K562 (cell line): ENCODE measurements around the gene MYL3. TPM values are rescaled to one million over a fixed set of nuclear protein-coding genes. Genes with fewer than 3 reads are reported as not detected.

Experiments
- ATAC-seq: fragments of 200-7000 bp; cut with Tn5 transposase; 3 replicates; pipeline ENCODE4 v1.9.1; 2020; ENCODE audit warnings: moderate library complexity
- BruUV-seq: library from RNA; stranded (reverse); fragments of 400-500 nt; replicated peaks from 2 replicates; lab custom pipeline; 2021; lab: Mats Ljungman, UMichigan
- CTCF ChIA-PET: fragments of 300-600 bp; formaldehyde crosslinking; extraction: SDS; loops from one replicate; lab custom pipeline; 2021; ENCODE audit warnings: low intra/inter-chr PET ratio; lab: Yijun Ruan, JAX
- POLR2A ChIA-PET: fragments of 300-600, 350-650 bp; sonication (Branson Sonifier 250); formaldehyde crosslinking; extraction: SDS; loops from one replicate; lab custom pipeline; 2021; ENCODE audit warnings: antibody characterized with exemption, inconsistent platforms; lab: Yijun Ruan, JAX
- DNase-seq, 4 experiments: peaks; one replicate each; pipeline versions ENCODE4 v3.0.0 to v3.0.0-alpha.2; 2011 to 2018; ENCODE audit warnings: low spot score in 3 of 4, mixed read lengths in 3 of 4; ENCODE audit errors: extremely low read depth in 1 of 4
- FAIRE-seq: peaks from 2 replicates; lab custom pipeline; 2011; peaks lifted over from hg19 to GRCh38; lab: Jason Lieb, UNC
- H2AFZ ChIP-seq: 2 replicates; pipeline ENCODE4 v1.6.0; 2011; ENCODE audit warnings: low read depth, low read length, control low read depth, inconsistent platforms
- H3K27ac ChIP-seq: fragments of 200-600 bp; 3 replicates; pipeline ENCODE4 v1.8.0; 2011; ENCODE audit warnings: low read depth, mild to moderate bottlenecking, control low read depth, inconsistent platforms, low read length, moderate library complexity, mixed read lengths; ENCODE audit errors: extremely low read depth
- H3K27me3 ChIP-seq, 2 experiments: fragments of 300-600 bp in 1 of 2; 2 replicates in 1 of 2; 3 replicates in 1 of 2; pipeline versions ENCODE4 v1.6.0 to v1.8.0; 2011; ENCODE audit warnings: inconsistent platforms in 2 of 2, low read length in 2 of 2, mild to moderate bottlenecking in 1 of 2, mixed read lengths in 1 of 2, moderate library complexity in 1 of 2; ENCODE audit not compliant: control insufficient read depth in 2 of 2, insufficient read depth in 2 of 2
- H3K36me3 ChIP-seq: fragments of 300-600 bp; 3 replicates; pipeline ENCODE4 v1.8.0; 2011; ENCODE audit warnings: mild to moderate bottlenecking, low read length, inconsistent platforms; ENCODE audit not compliant: control insufficient read depth, insufficient read depth
- H3K4me1 ChIP-seq, 2 experiments: fragments of 200-600 bp in 1 of 2; replicated peaks in 1 of 2; 2 replicates in 1 of 2; 3 replicates in 1 of 2; pipeline versions ENCODE4 v1.5.1 to v1.8.0; 2011; ENCODE audit warnings: inconsistent platforms in 2 of 2, low read length in 2 of 2, mild to moderate bottlenecking in 1 of 2, mixed read lengths in 1 of 2, moderate library complexity in 1 of 2; ENCODE audit not compliant: control insufficient read depth in 2 of 2, insufficient read depth in 2 of 2
- H3K4me2 ChIP-seq: 2 replicates; pipeline ENCODE4 v1.6.1; 2011; ENCODE audit warnings: low read length, control low read depth, inconsistent platforms, mixed read lengths; ENCODE audit not compliant: insufficient read depth
- H3K4me3 ChIP-seq: fragments of 200-600 bp; sonication (generic), shearing (Covaris generic); 2 replicates; pipeline ENCODE4 v1.5.1; 2016; ENCODE audit warnings: control low read depth, inconsistent platforms
- H3K79me2 ChIP-seq: fragments of 200-600 bp; 3 replicates; pipeline ENCODE4 v1.8.0; 2011; ENCODE audit warnings: low read length, inconsistent platforms; ENCODE audit not compliant: control insufficient read depth, insufficient read depth
- H3K9ac ChIP-seq, 2 experiments: 2 replicates each; pipeline versions ENCODE4 v1.6.0 to v1.6.1; 2011; ENCODE audit warnings: low read depth in 2 of 2, low read length in 2 of 2, control low read depth in 1 of 2, inconsistent platforms in 1 of 2, mild to moderate bottlenecking in 1 of 2, mixed read lengths in 1 of 2; ENCODE audit not compliant: insufficient read depth in 1 of 2
- H3K9me1 ChIP-seq: one replicate; pipeline ENCODE4 v1.6.0; 2011; ENCODE audit warnings: inconsistent platforms, mild to moderate bottlenecking, low read length, moderate library complexity; ENCODE audit not compliant: control insufficient read depth, insufficient read depth
- H3K9me3 ChIP-seq: replicated peaks from 2 replicates; pipeline ENCODE4 v1.5.1; 2011; ENCODE audit warnings: low read depth, low read length, inconsistent platforms; ENCODE audit not compliant: control insufficient read depth, insufficient read depth
- H4K20me1 ChIP-seq: replicated peaks from 2 replicates; pipeline ENCODE4 v1.6.1; 2011; ENCODE audit warnings: low read length, inconsistent platforms, mixed read lengths; ENCODE audit not compliant: control insufficient read depth, insufficient read depth
- BCOR ChIP-seq: fragments of 450-650 bp; IDR thresholded peaks from 2 replicates; pipeline ENCODE4 v1.6.1; 2016
- CREB1 ChIP-seq, 2 experiments: sonication (generic) in 1 of 2; formaldehyde crosslinking in 1 of 2; IDR thresholded peaks; 2 replicates each; pipeline versions ENCODE4 v1.6.1 to v1.8.0; 2012 to 2022; ENCODE audit warnings: inconsistent platforms in 1 of 2, mild to moderate bottlenecking in 1 of 2, missing genetic modification reagents in 1 of 2, moderate library complexity in 1 of 2
- ELK1 ChIP-seq: sonication (generic); formaldehyde crosslinking; IDR thresholded peaks from 2 replicates; pipeline ENCODE4 v1.8.1; 2022; ENCODE audit warnings: missing genetic modification reagents
- SMARCA5 ChIP-seq: fragments of 450-650 bp; IDR thresholded peaks from 2 replicates; pipeline ENCODE4 v1.6.1; 2016
- THAP7 ChIP-seq: fragments of 250-450 bp; sonication (Bioruptor Pico); IDR thresholded peaks from 2 replicates; pipeline ENCODE4 v1.5.0; 2021
- ZBTB1 ChIP-seq: sonication (generic); formaldehyde crosslinking; IDR thresholded peaks from 2 replicates; pipeline ENCODE4 v1.8.1; 2023; ENCODE audit warnings: missing genetic modification reagents, low read depth, mild to moderate bottlenecking, borderline replicate concordance
- ZFP36 ChIP-seq: fragments of 150-350 bp; IDR thresholded peaks from 2 replicates; pipeline ENCODE4 v1.6.1; 2018; ENCODE audit warnings: low read length, low read depth; ENCODE audit not compliant: partially characterized antibody
- ZNF584 ChIP-seq: fragments of 200-800 bp; sonication (Bioruptor generic); IDR thresholded peaks from 2 replicates; pipeline ENCODE4 v1.6.1; 2016; ENCODE audit warnings: low read depth, mild to moderate bottlenecking, missing genetic modification characterization, missing compliant biosample characterization
- WGBS: fragments of 100-300 bp; shearing (Covaris generic); methylation state at CpG from one replicate; pipeline ENCODE4 v1.1.6; 2016; ENCODE audit warnings: low coverage, mixed read lengths; ENCODE audit not compliant: insufficient coverage; ENCODE audit errors: missing lambda C conversion rate; 5-methylcytosine and 5-hydroxymethylcytosine counted together
- in situ Hi-C: fragments of 300-500 bp; cut with MboI; formaldehyde crosslinking; loops from 4 replicates; pipeline ENCODE4 v1.15.0; 2018; ENCODE audit warnings: inconsistent platforms, mixed read lengths
- intact Hi-C: fragments of 100-400 bp; cut with micrococcal nuclease; formaldehyde crosslinking; loops from 2 replicates; pipeline ENCODE4 v1.14.2; 2022
- polyA plus RNA-seq, 8 experiments: library from polyadenylated mRNA; depleted of rRNA in 4 of 8; stranded (reverse) in 5 of 8; unstranded in 3 of 8; fragments of >200 nt; fragmentation: Nextera tagmentation in 2 of 8; fragmentation: Illumina TruSeq in 1 of 8; extraction: Ambion mirVana in 2 of 8; extraction: Trizol in 1 of 8; gene quantifications; 2 replicates each; pipeline versions ENCODE4 v1.2.1 to v1.2.3, GENCODE V29; 2011 to 2014; ENCODE audit warnings: inconsistent platforms in 1 of 8, missing spikeins in 1 of 8
- total RNA-seq, 7 experiments: library from RNA; depleted of rRNA in 6 of 7; stranded (reverse); fragments of >200 nt in 6 of 7; fragmentation: Illumina TruSeq in 2 of 7; extraction: Trizol in 2 of 7; gene quantifications; 2 replicates each; pipeline versions ENCODE4 v1.2.1 to v1.2.3, GENCODE V29; 2011 to 2021; ENCODE audit warnings: low replicate concordance in 1 of 7

The MYL3 gene
- total and polyA plus RNA-seq, 9 of the 15 experiments (the other 6 are each of a cell fraction or from before 2014, with no cell fraction given), result 0.14 to 0.45 TPM; not detected in 7

GRCh38 chr3:46907271-46907670, 44.0 kb upstream of the MYL3 start (continued):
- TF ChIP-seq ELK1 (CRISPR knock-in tag) (no peak), ZBTB1 (CRISPR knock-in tag) (peak; percentile 46; the same call in 1 of the 2 replicates), ZNF584 (CRISPR knock-in tag) (no peak)

GRCh38 chr3:46906471-46907058, 43.3 kb upstream of the MYL3 start:
- DNase-seq (no peak), ATAC-seq (no peak), FAIRE-seq (no peak)
- Histone ChIP-seq H3K4me1 (peaks cover 0 to 44% of the 10 kb centered on the region in 2 experiments; a peak in 4 of 5 replicates), H2AFZ (no peak overlapping the region), H3K9me3 (no peaks in the 10 kb centered on the region), H3K4me3 (no peak overlapping the region), H3K4me2 (no peak overlapping the region), H3K27ac (no peak overlapping the region), H4K20me1 (peaks cover 3% of the 10 kb centered on the region), H3K9me1 (peaks cover 4% of the 10 kb centered on the region), H3K27me3 (peaks cover 5 to 23% of the 10 kb centered on the region in 2 experiments; a peak in 3 of 5 replicates), H3K79me2 (no peaks in the 10 kb centered on the region), H3K9ac (peak overlapping the region in 1 of 2 experiments; percentile 31; a peak in 1 of 4 replicates), H3K36me3 (no peaks in the 10 kb centered on the region)
- BruUV-seq, result no TSS peak
- in situ Hi-C loops (no loop called here), intact Hi-C loops (no loop called here)
- POLR2A ChIA-PET, result interaction anchor here (0.6 to 0.7 kb wide), 2 partner anchors 12 to 63 kb away, joined by 3 to 4 read pairs; no protein-coding TSS in a partner anchor
- CTCF ChIA-PET, result no interaction called here
- WGBS, result 3% methylated on average over 4 of the region's 4 CpGs
- TF ChIP-seq BCOR (0 out of 2 replicates have a peak, but pooled peaks have one; percentile 46), THAP7 (CRISPR knock-in tag) (no peak), SMARCA5 (0 out of 2 replicates have a peak, but pooled peaks have one; percentile 14), ZFP36 (peak; percentile 87), CREB1 (IDR thresholded peaks at IDR 0.05) (no peak), CREB1 (CRISPR knock-in tag; IDR thresholded peaks at IDR 0.05) (0 out of 2 replicates have a peak, but pooled peaks have one; percentile 31)
